Panc1 (cell line): ENCODE measurements around the gene NCF1. TPM values are rescaled to one million over a fixed set of nuclear protein-coding genes. Genes with fewer than 3 reads are reported as not detected.
"Not testable (repeated sequence)": the region's sequence is repeated elsewhere in the genome, so short reads cannot be mapped to it uniquely, and the experiment has no call there.

Experiments
- ATAC-seq: fragments of 200-7000 bp; cut with Tn5 transposase; 2 replicates; pipeline ENCODE4 v1.9.1; 2020; ENCODE audit warnings: mild to moderate bottlenecking, moderate library complexity
- BruUV-seq: library from RNA; stranded (reverse); fragments of 400-500 nt; replicated peaks from 2 replicates; lab custom pipeline; 2021; lab: Mats Ljungman, UMichigan
- CTCF ChIA-PET: fragments of 300-600 bp; sonication (Branson Sonifier 250); formaldehyde crosslinking; loops from one replicate; lab custom pipeline; 2022; ENCODE audit warnings: antibody characterized with exemption; lab: Charles Lee
- POLR2A ChIA-PET: fragments of 300-600 bp; sonication (Branson Sonifier 250); formaldehyde crosslinking; loops from one replicate; lab custom pipeline; 2022; ENCODE audit warnings: antibody characterized with exemption; lab: Charles Lee
- DNase-seq: peaks from one replicate; pipeline ENCODE4 v3.0.0-alpha.2; 2010; ENCODE audit warnings: low read depth, low spot score
- H3K27ac ChIP-seq: 2 replicates; pipeline ENCODE4 v1.5.1; 2011; ENCODE audit warnings: mild to moderate bottlenecking, low read length, inconsistent platforms
- H3K27me3 ChIP-seq: fragments of 200-500 bp; sonication (Bioruptor generic); 2 replicates; pipeline ENCODE4 v1.6.0; 2014; ENCODE audit warnings: low read length, inconsistent platforms; ENCODE audit not compliant: control insufficient read depth, insufficient read depth
- H3K36me3 ChIP-seq: fragments of 200-500 bp; sonication (Bioruptor generic); 2 replicates; pipeline ENCODE4 v1.5.1; 2014; ENCODE audit warnings: inconsistent platforms, mild to moderate bottlenecking, low read length, moderate library complexity; ENCODE audit not compliant: control insufficient read depth, insufficient read depth
- H3K4me1 ChIP-seq: 2 replicates; pipeline ENCODE4 v1.5.1; 2011; ENCODE audit warnings: inconsistent platforms, mild to moderate bottlenecking, low read length, moderate library complexity; ENCODE audit not compliant: control insufficient read depth, insufficient read depth
- H3K4me3 ChIP-seq, 2 experiments: 2 replicates each; pipeline ENCODE4 v1.5.1; 2011 to 2012; ENCODE audit warnings: low read depth in 2 of 2, low read length in 2 of 2, mild to moderate bottlenecking in 2 of 2, inconsistent platforms in 1 of 2, moderate library complexity in 1 of 2
- H3K9me3 ChIP-seq: fragments of 200-500 bp; sonication (Bioruptor generic); 2 replicates; pipeline ENCODE4 v1.5.1; 2014; ENCODE audit warnings: low read depth, mild to moderate bottlenecking, inconsistent platforms, low read length, moderate library complexity; ENCODE audit not compliant: control insufficient read depth, insufficient read depth
- in situ Hi-C: cut with HindIII; loops from 2 replicates; pipeline ENCODE4 v1.10.0; 2016; ENCODE audit warnings: low sequenced_read_pairs, low pct_unique_long_range_greater_than_20kb
- intact Hi-C: fragments of 100-400 bp; cut with micrococcal nuclease; formaldehyde crosslinking; loops from one replicate; pipeline ENCODE4 v1.10.0; 2022; ENCODE audit not compliant: unreplicated experiment
- total RNA-seq: library from RNA; stranded (reverse); gene quantifications from one replicate; pipeline ENCODE4 v1.2.1, GENCODE V29; 2021; ENCODE audit not compliant: unreplicated experiment

NCF1 gene
- total RNA-seq, 1 experiment from 2014 or later: not detected

GRCh38 chr7:74770062-74770461 lies 3.7 kb upstream of the NCF1 start:
- POLR2A ChIA-PET, ATAC-seq, CTCF ChIA-PET: not testable (repeated sequence)

GRCh38 chr7:74772093-74772492 lies 1.7 kb upstream of the NCF1 start:
- ATAC-seq: peak; percentile 33; the same call in 1 of the 2 replicates
- in situ Hi-C loops, H3K27ac ChIP-seq, intact Hi-C loops, DNase-seq, H3K4me1 ChIP-seq, H3K9me3 ChIP-seq, H3K4me3 ChIP-seq, CTCF ChIA-PET, POLR2A ChIA-PET, H3K27me3 ChIP-seq, H3K36me3 ChIP-seq, BruUV-seq: not testable (repeated sequence)

More at GRCh38 chr7:74770062-74770461, 3.7 kb upstream of the NCF1 start:
- H3K9me3 ChIP-seq, BruUV-seq, in situ Hi-C loops, H3K4me1 ChIP-seq, H3K27ac ChIP-seq, DNase-seq, H3K36me3 ChIP-seq, intact Hi-C loops, H3K27me3 ChIP-seq, H3K4me3 ChIP-seq: not testable (repeated sequence)

- H3K27ac ChIP-seq, H3K36me3 ChIP-seq, BruUV-seq, H3K4me1 ChIP-seq, CTCF ChIA-PET, H3K27me3 ChIP-seq, in situ Hi-C loops, ATAC-seq, H3K4me3 ChIP-seq, POLR2A ChIA-PET, H3K9me3 ChIP-seq, intact Hi-C loops, DNase-seq: not testable (repeated sequence)
These were observed 1.3 kb downstream of the NCF1 start for GRCh38 chr7:74775111-74775510.

GRCh38 chr7:74779053-74779452 lies 5.2 kb downstream of the NCF1 start:
- in situ Hi-C loops, BruUV-seq, CTCF ChIA-PET: not testable (repeated sequence)

GRCh38 chr7:74781746-74782145 lies 7.9 kb downstream of the NCF1 start:
- in situ Hi-C loops, H3K9me3 ChIP-seq: not testable (repeated sequence)

More at GRCh38 chr7:74779053-74779452, 5.2 kb downstream of the NCF1 start:
- H3K36me3 ChIP-seq, DNase-seq, H3K4me3 ChIP-seq, H3K9me3 ChIP-seq, intact Hi-C loops, H3K27me3 ChIP-seq, ATAC-seq, H3K27ac ChIP-seq, POLR2A ChIA-PET, H3K4me1 ChIP-seq: not testable (repeated sequence)

GRCh38 chr7:74783595-74783994 lies 9.8 kb downstream of the NCF1 start:
- H3K27me3 ChIP-seq, intact Hi-C loops, H3K4me1 ChIP-seq, H3K4me3 ChIP-seq, H3K27ac ChIP-seq, BruUV-seq, CTCF ChIA-PET, ATAC-seq, DNase-seq, in situ Hi-C loops, POLR2A ChIA-PET, H3K9me3 ChIP-seq, H3K36me3 ChIP-seq: not testable (repeated sequence)

More at GRCh38 chr7:74781746-74782145, 7.9 kb downstream of the NCF1 start:
- POLR2A ChIA-PET, H3K36me3 ChIP-seq, ATAC-seq, H3K4me3 ChIP-seq, intact Hi-C loops, H3K27me3 ChIP-seq, H3K27ac ChIP-seq, H3K4me1 ChIP-seq, DNase-seq, BruUV-seq, CTCF ChIA-PET: not testable (repeated sequence)

- CTCF ChIA-PET, POLR2A ChIA-PET, H3K9me3 ChIP-seq, H3K4me1 ChIP-seq, BruUV-seq, H3K36me3 ChIP-seq, H3K27ac ChIP-seq, in situ Hi-C loops, H3K27me3 ChIP-seq, intact Hi-C loops: not testable (repeated sequence)
- ATAC-seq (peak; percentile 96), DNase-seq (peak; percentile 7)
- peak overlapping the region; percentile 26 to 29; a peak in 3 of 4 replicates for H3K4me3 ChIP-seq
These were observed 14.7 kb downstream of the NCF1 start for GRCh38 chr7:74788369-74789150.
